Ovary (tissue), 9 donors: Measurements from ENCODE around the gene LARGE1. TPM values are rescaled to one million over a fixed set of nuclear protein-coding genes. Genes with fewer than 3 reads are reported as not detected.

Experiments
- DNase-seq, 5 donors: peaks; one replicate each; pipeline ENCODE4 v3.0.0-alpha.2; 2019 to 2020
- H3K27ac ChIP-seq, 2 donors: fragments of 200-600 bp; one replicate each; pipeline versions ENCODE4 v1.5.1 to v1.8.0; 2019 to 2022
- H3K27me3 ChIP-seq: fragments of 200-600 bp; one replicate; pipeline ENCODE4 v1.8.0; 2022
- H3K36me3 ChIP-seq: fragments of 200-600 bp; sonication (generic); one replicate; pipeline ENCODE4 v1.5.1; 2019
- H3K4me1 ChIP-seq: one replicate; pipeline ENCODE4 v1.8.1; 2013; ENCODE audit warnings: mild to moderate bottlenecking, moderate library complexity; ENCODE audit not compliant: insufficient read depth
- H3K4me3 ChIP-seq: fragments of 200-600 bp; sonication (generic); one replicate; pipeline ENCODE4 v1.5.1; 2017
- H3K9me3 ChIP-seq, 2 donors: fragments of 200-600 bp in 1 of 2; sonication (generic) in 1 of 2; one replicate each; pipeline versions ENCODE4 v1.5.1 to v1.8.1; 2013 to 2019; ENCODE audit warnings: mild to moderate bottlenecking in 1 of 2, moderate library complexity in 1 of 2
- EP300 ChIP-seq: sonication (generic); formaldehyde crosslinking; IDR thresholded peaks from one replicate; pipeline ENCODE4 v1.6.1; 2017; ENCODE audit warnings: antibody characterized with exemption
- POLR2A ChIP-seq: fragments of 450-650 bp; IDR thresholded peaks from one replicate; pipeline ENCODE4 v1.6.1; 2017; ENCODE audit warnings: antibody characterized with exemption, mild to moderate bottlenecking, moderate library complexity
- WGBS, 3 donors: extraction: QIAGEN DNeasy Blood & Tissue Kit in 1 of 3; methylation state at CpG; one replicate each; pipeline versions ENCODE4 v1.1.5 to v1.1.7; 2013 to 2017; 5-methylcytosine and 5-hydroxymethylcytosine counted together
- intact Hi-C, 4 donors: fragments of 100-400 bp; cut with DNase I; formaldehyde crosslinking; loops; one replicate each; pipeline versions ENCODE4 v1.11.0 to v1.15.1; 2022 to 2023
- polyA plus RNA-seq, 2 donors: library from polyadenylated mRNA; stranded (reverse); fragments of 200-250 nt in 1 of 2; fragments of 350-450 nt in 1 of 2; fragmentation: Illumina TruSeq in 1 of 2; extraction: RNeasy Lipid Tissue Mini Kit (QIAGEN cat#74804) in 1 of 2; gene quantifications; one replicate each; pipeline ENCODE4 v1.2.3, GENCODE V29; 2013 to 2014
- total RNA-seq, 7 donors: library from RNA; depleted of rRNA in 2 of 7; stranded (reverse); fragments of >200 nt in 2 of 7; fragmentation: NEBNext Ultra II Directional in 3 of 7; extraction: Animal tissue kit (Norgen Biotek cat#: 25700) in 3 of 7; gene quantifications; one replicate each; pipeline versions ENCODE4 v1.1.0 to v1.2.4, GENCODE V29; 2016 to 2023
- TF ChIP-seq, protein P1 (sequence below), 3 donors: fragments of 450-650 bp in 2 of 3; fragments of 200-600 bp in 1 of 3; IDR thresholded peaks; one replicate each; pipeline versions ENCODE4 v1.5.1 to v1.8.0; 2016 to 2022; ENCODE audit warnings: antibody characterized with exemption in 3 of 3, mild to moderate bottlenecking in 1 of 3
- donor health status: DM: no; HTN: no; CAD: no; lungs with moderate emphysema.
- donor health status: DM: no; HTN: no; CAD: no.
- donor health status: Bipolar disorder and iron deficiency.
- donor health status: DM: yes; HTN: yes; CAD: no.
- donor health status: DM: no; HTN: no; CAD: no.
- donor health status: DM: yes; HTN: yes; CAD: no.

LARGE1 gene
- total and polyA plus RNA-seq, 9 donors = 13.4 to 67.6 (median 36.8) TPM

DNA sequence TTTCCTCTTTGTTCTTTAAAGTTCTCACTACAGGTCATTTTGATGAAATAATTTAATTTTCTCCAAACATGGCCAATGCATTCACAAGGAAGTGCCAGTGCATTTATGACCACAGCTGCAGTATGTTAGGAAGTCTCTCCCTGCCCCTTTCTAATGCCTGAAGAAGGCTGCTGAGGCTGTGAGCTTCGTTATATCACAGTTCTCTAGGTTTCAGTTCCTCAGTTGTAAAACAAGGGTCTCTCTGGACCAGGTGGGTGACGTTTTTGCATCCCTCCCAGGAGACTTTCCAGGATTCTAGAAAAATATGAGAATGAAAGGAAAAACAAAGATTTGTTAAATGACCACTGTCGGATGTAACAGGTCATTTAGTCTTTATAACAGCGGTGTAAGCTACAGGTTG is 171.6 kb downstream of the LARGE1 start:
- WGBS, 3 donors = 84 to 85% (median 84%) methylated on average over 4 of the region's 4 CpGs
- no peaks in the 10 kb centered on the region for H3K4me1 ChIP-seq
- no peaks in the 10 kb centered on the region for H3K27me3 ChIP-seq
- no peak for DNase-seq
- TF ChIP-seq, protein P1, sequence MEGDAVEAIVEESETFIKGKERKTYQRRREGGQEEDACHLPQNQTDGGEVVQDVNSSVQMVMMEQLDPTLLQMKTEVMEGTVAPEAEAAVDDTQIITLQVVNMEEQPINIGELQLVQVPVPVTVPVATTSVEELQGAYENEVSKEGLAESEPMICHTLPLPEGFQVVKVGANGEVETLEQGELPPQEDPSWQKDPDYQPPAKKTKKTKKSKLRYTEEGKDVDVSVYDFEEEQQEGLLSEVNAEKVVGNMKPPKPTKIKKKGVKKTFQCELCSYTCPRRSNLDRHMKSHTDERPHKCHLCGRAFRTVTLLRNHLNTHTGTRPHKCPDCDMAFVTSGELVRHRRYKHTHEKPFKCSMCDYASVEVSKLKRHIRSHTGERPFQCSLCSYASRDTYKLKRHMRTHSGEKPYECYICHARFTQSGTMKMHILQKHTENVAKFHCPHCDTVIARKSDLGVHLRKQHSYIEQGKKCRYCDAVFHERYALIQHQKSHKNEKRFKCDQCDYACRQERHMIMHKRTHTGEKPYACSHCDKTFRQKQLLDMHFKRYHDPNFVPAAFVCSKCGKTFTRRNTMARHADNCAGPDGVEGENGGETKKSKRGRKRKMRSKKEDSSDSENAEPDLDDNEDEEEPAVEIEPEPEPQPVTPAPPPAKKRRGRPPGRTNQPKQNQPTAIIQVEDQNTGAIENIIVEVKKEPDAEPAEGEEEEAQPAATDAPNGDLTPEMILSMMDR (IDR thresholded peaks at IDR 0.05) = no peak
- TF ChIP-seq POLR2A (no peak), EP300 (no peak)
- no peak overlapping the region for H3K27ac ChIP-seq
- intact Hi-C loops = no loop called here
- H3K4me3 ChIP-seq = no peak overlapping the region
- H3K36me3 ChIP-seq = no peaks in the 10 kb centered on the region
- H3K9me3 ChIP-seq = no peaks in the 10 kb centered on the region

DNA sequence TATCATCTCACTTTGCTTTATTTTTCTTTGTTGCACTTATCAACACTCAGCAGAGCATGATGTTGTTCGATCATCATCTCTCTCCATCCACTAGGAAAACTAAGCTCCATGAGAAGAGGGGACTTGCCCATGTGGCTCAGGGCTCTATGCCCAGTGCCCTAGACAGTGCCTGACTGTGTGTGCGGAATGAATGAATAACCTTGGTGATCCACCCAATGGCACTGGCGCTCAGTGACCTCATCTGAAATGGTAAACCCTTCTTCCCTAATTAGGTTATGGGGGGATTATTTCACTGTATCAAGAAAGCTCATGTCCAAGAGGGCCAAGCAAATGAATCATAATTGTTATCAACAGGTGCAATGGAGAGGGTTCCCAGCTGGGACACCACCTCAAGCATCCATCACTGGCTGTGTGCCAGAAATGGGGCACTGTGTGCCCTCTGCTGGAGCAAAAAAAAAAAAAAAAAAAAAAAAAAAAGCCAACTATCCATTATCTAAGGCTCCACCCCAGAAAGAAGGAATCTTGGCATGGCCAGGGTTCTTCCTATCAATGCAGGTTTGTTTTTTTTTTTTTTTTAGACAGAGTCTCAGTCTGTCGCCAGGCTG is 172.6 kb downstream of the LARGE1 start:
- 97 to 98% (median 97%) methylated on average over 4 of the region's 4 CpGs for WGBS, 3 donors
- no peak overlapping the region for H3K27ac ChIP-seq
- intact Hi-C loops = no loop called here

DNA sequence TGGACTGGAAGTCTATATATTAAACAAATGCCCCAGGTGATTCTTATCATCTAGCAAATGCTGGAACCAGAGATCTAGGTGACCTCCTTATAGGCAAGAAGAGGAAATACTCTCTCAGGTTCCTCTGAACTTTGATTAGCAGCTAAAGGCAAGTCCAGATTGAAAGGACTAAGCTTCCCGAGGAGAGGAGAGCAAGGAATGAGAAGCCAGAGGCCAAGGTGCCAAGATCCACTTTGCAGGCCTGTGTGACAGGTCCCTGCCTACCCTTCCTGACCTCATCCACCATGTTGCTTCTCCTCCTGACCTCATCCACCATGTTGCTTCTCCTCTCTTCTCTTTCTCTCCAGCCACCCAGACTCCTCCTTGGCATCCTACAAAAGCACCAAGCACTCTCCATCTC is 173.2 kb downstream of the LARGE1 start:
- Histone ChIP-seq H3K4me1 (no peaks in the 10 kb centered on the region), H3K36me3 (no peaks in the 10 kb centered on the region), H3K9me3 (no peaks in the 10 kb centered on the region), H3K27ac (no peak overlapping the region), H3K4me3 (no peak overlapping the region), H3K27me3 (no peaks in the 10 kb centered on the region)
- intact Hi-C loops = no loop called here
- TF ChIP-seq, protein P1 (IDR thresholded peaks at IDR 0.05) = no peak
- TF ChIP-seq POLR2A (no peak), EP300 (no peak)
- WGBS, 3 donors = 83 to 89% (median 83%) methylated on average over 1 of the region's 1 CpG
- no peak for DNase-seq

More for the DNA sequence above, 172.6 kb downstream of the LARGE1 start:
- Histone ChIP-seq H3K27me3 (no peaks in the 10 kb centered on the region), H3K36me3 (no peaks in the 10 kb centered on the region), H3K4me1 (no peaks in the 10 kb centered on the region), H3K9me3 (no peaks in the 10 kb centered on the region), H3K4me3 (no peak overlapping the region)
- peak in 1 of 5 donors; percentile 22 for DNase-seq
- TF ChIP-seq POLR2A = no peak
- TF ChIP-seq EP300 = no peak
- TF ChIP-seq, protein P1 (IDR thresholded peaks at IDR 0.05) = no peak

DNA sequence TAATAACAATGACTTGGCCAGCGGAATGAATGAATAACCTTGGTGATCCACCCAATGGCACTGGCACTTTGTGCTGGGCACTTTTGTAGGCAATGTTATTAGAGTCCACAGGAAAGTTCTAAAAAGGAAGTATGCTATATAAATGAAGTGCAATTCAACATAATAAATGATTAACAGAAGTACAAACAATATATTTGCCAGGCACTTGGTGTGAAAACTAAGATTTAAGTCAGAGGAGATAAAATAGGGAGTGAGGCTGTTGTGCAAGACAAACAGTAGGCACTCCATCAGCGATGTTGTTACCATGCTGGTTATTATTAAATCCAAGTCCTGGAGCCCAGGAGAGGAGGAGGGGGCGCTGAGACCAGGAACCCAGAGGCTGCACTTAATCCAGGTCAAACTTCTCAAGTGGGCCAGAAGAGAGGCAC is 173.8 kb downstream of the LARGE1 start:
- Histone ChIP-seq H3K36me3 (no peaks in the 10 kb centered on the region), H3K9me3 (no peaks in the 10 kb centered on the region), H3K4me3 (no peak overlapping the region), H3K27ac (no peak overlapping the region), H3K27me3 (no peaks in the 10 kb centered on the region), H3K4me1 (no peaks in the 10 kb centered on the region)
- 86 to 95% (median 89%) methylated on average over 3 of the region's 3 CpGs for WGBS, 3 donors
- no peak for DNase-seq
- intact Hi-C loops = no loop called here
- no peak for TF ChIP-seq EP300
- TF ChIP-seq POLR2A = no peak
- TF ChIP-seq, protein P1 (IDR thresholded peaks at IDR 0.05) = no peak
